Endothelial cell of umbilical vein (primary cell): ENCODE measurements around the gene DLD. TPM values are rescaled to one million over a fixed set of nuclear protein-coding genes. Genes with fewer than 3 reads are reported as not detected.

ENCODE experiments used
- BruUV-seq: library from RNA; stranded (reverse); fragments of 400-500 nt; replicated peaks from 2 replicates; lab custom pipeline; 2021; lab: Mats Ljungman, UMichigan
- CTCF ChIA-PET: fragments of 300-600, 350-600 bp; sonication (Branson Sonifier 250); formaldehyde crosslinking; loops from one replicate; lab custom pipeline; 2021; ENCODE audit warnings: antibody characterized with exemption, inconsistent platforms; lab: Charles Lee
- POLR2A ChIA-PET: fragments of 300-600, 350-600 bp; sonication (Branson Sonifier 250); formaldehyde crosslinking; loops from one replicate; lab custom pipeline; 2021; ENCODE audit warnings: antibody characterized with exemption, inconsistent platforms; lab: Charles Lee
- DNase-seq: peaks from one replicate; pipeline ENCODE4 v3.0.0-alpha.2; 2011; ENCODE audit warnings: low read depth, low spot score
- FAIRE-seq: peaks from 2 replicates; lab custom pipeline; 2011; peaks lifted over from hg19 to GRCh38; lab: Jason Lieb, UNC
- H2AFZ ChIP-seq: 2 replicates; pipeline ENCODE4 v1.6.0; 2012; ENCODE audit warnings: low read depth, low read length, control low read depth, inconsistent platforms
- H3K27ac ChIP-seq: 2 replicates; pipeline ENCODE4 v1.5.1; 2011; ENCODE audit warnings: low read depth, mild to moderate bottlenecking, control low read depth, low read length, moderate library complexity; ENCODE audit not compliant: insufficient read depth
- H3K27me3 ChIP-seq, 2 experiments: 2 replicates each; pipeline versions ENCODE4 v1.6.0 to v1.6.1; 2011; ENCODE audit warnings: low read length in 2 of 2, mixed read lengths in 1 of 2; ENCODE audit not compliant: control insufficient read depth in 2 of 2, insufficient read depth in 2 of 2
- H3K36me3 ChIP-seq, 2 experiments: 2 replicates in 1 of 2; 3 replicates in 1 of 2; pipeline ENCODE4 v1.5.1; 2011; ENCODE audit warnings: low read length in 2 of 2, mild to moderate bottlenecking in 1 of 2, moderate library complexity in 1 of 2; ENCODE audit not compliant: control insufficient read depth in 2 of 2, insufficient read depth in 2 of 2; ENCODE audit errors: extremely low read depth in 1 of 2
- H3K4me1 ChIP-seq: 3 replicates; pipeline ENCODE4 v1.5.1; 2011; ENCODE audit warnings: mild to moderate bottlenecking, low read length; ENCODE audit not compliant: control insufficient read depth, insufficient read depth; ENCODE audit errors: extremely low read depth
- H3K4me2 ChIP-seq: 2 replicates; pipeline ENCODE4 v1.6.1; 2011; ENCODE audit warnings: low read length, control low read depth, mixed read lengths; ENCODE audit not compliant: insufficient read depth
- H3K4me3 ChIP-seq, 3 experiments: fragments of 200-600 bp in 1 of 3; sonication (generic), shearing (Covaris generic) in 1 of 3; replicated peaks in 1 of 3; 2 replicates each; pipeline ENCODE4 v1.5.1; 2011 to 2016; ENCODE audit warnings: control low read depth in 3 of 3, low read length in 3 of 3, mild to moderate bottlenecking in 2 of 3, inconsistent platforms in 1 of 3, low read depth in 1 of 3, moderate library complexity in 1 of 3; ENCODE audit not compliant: insufficient read depth in 1 of 3
- H3K79me2 ChIP-seq: 2 replicates; pipeline ENCODE4 v1.6.0; 2012; ENCODE audit warnings: low read length, inconsistent platforms; ENCODE audit not compliant: control insufficient read depth, insufficient read depth
- H3K9ac ChIP-seq: replicated peaks from 2 replicates; pipeline ENCODE3; 2011; ENCODE audit warnings: low read length, control low read depth; ENCODE audit not compliant: insufficient read depth; ENCODE audit errors: extremely low read depth
- H3K9me1 ChIP-seq: replicated peaks from 3 replicates; pipeline ENCODE4 v1.6.0; 2011; ENCODE audit warnings: mild to moderate bottlenecking, low read length; ENCODE audit not compliant: control insufficient read depth, insufficient read depth; ENCODE audit errors: extremely low read depth
- H3K9me3 ChIP-seq: replicated peaks from 2 replicates; pipeline ENCODE4 v1.5.1; 2012; ENCODE audit warnings: low read length, inconsistent platforms; ENCODE audit not compliant: control insufficient read depth, insufficient read depth
- H4K20me1 ChIP-seq: replicated peaks from 2 replicates; pipeline ENCODE3; 2011; ENCODE audit warnings: mild to moderate bottlenecking, low read length; ENCODE audit not compliant: control insufficient read depth, insufficient read depth; ENCODE audit errors: extremely low read depth
- CTCF ChIP-seq, 2 donors: IDR thresholded peaks; 1 replicate in 1 of 2; 2 replicates in 1 of 2; pipeline ENCODE4 v1.5.1; 2011; ENCODE audit warnings: low read length in 2 of 2, mild to moderate bottlenecking in 2 of 2, moderate library complexity in 2 of 2, control low read depth in 1 of 2, inconsistent platforms in 1 of 2, low read depth in 1 of 2; ENCODE audit not compliant: insufficient read depth in 1 of 2; ENCODE audit errors: extremely low read depth in 1 of 2
- EZH2 ChIP-seq: IDR thresholded peaks from 2 replicates; pipeline ENCODE4 v1.6.1; 2012; ENCODE audit warnings: borderline replicate concordance, low read depth, mild to moderate bottlenecking, moderate library complexity, low read length, inconsistent platforms; ENCODE audit not compliant: severe bottlenecking
- FOS ChIP-seq: IDR thresholded peaks from 2 replicates; pipeline ENCODE4 v1.6.1; 2011; ENCODE audit warnings: mild to moderate bottlenecking, low read length, moderate library complexity, borderline replicate concordance; ENCODE audit not compliant: insufficient read depth
- GATA2 ChIP-seq: IDR thresholded peaks from 2 replicates; pipeline ENCODE4 v1.7.0; 2011; ENCODE audit warnings: low read depth, mild to moderate bottlenecking, moderate library complexity, mixed read lengths, low read length; ENCODE audit not compliant: insufficient read length, insufficient read depth
- JUN ChIP-seq: IDR thresholded peaks from 2 replicates; pipeline ENCODE4 v1.6.1; 2011; ENCODE audit warnings: borderline replicate concordance, low read depth; ENCODE audit not compliant: insufficient read length, insufficient read depth
- MYC ChIP-seq: IDR thresholded peaks from one replicate; pipeline ENCODE4 v1.6.1; 2011; ENCODE audit warnings: mild to moderate bottlenecking, low read depth, low read length
- POLR2A ChIP-seq: IDR thresholded peaks from 2 replicates; pipeline ENCODE4 v1.6.1; 2012; ENCODE audit warnings: low read depth, mild to moderate bottlenecking, control low read depth, low read length
- POLR2AphosphoS5 ChIP-seq: IDR thresholded peaks from 2 replicates; pipeline ENCODE4 v1.6.1; 2012; ENCODE audit warnings: low read depth, mild to moderate bottlenecking, control low read depth, low read length, moderate library complexity; ENCODE audit not compliant: insufficient read depth
- dilution Hi-C: fragments of 300-500 bp; cut with MboI; formaldehyde crosslinking; loops from one replicate; pipeline ENCODE4 v1.15.0; 2019; ENCODE audit warnings: low sequenced_read_pairs; ENCODE audit not compliant: extremely low pct_ligation_motif_present
- intact Hi-C: fragments of 100-400 bp; cut with micrococcal nuclease; formaldehyde crosslinking; loops from one replicate; pipeline ENCODE4 v1.10.0; 2022
- polyA plus RNA-seq, 4 experiments: library from polyadenylated mRNA; depleted of rRNA in 3 of 4; stranded (reverse) in 3 of 4; unstranded in 1 of 4; fragments of >200 nt; gene quantifications; 2 replicates each; pipeline versions ENCODE4 v1.2.1 to v1.2.3, GENCODE V29; 2011 to 2012; ENCODE audit warnings: missing spikeins in 1 of 4
- total RNA-seq: library from RNA; stranded (reverse); gene quantifications from 2 replicates; pipeline ENCODE4 v1.2.3, GENCODE V29; 2021
- TF ChIP-seq, protein P1 (sequence below): IDR thresholded peaks from 2 replicates; pipeline ENCODE4 v1.6.1; 2011; ENCODE audit not compliant: insufficient read depth, insufficient read length

The DLD gene
- total and polyA plus RNA-seq, 2 donors (not counting 3 experiments of a cell fraction or from before 2014, with no cell fraction given) = 61.7 to 95.0 TPM

DNA sequence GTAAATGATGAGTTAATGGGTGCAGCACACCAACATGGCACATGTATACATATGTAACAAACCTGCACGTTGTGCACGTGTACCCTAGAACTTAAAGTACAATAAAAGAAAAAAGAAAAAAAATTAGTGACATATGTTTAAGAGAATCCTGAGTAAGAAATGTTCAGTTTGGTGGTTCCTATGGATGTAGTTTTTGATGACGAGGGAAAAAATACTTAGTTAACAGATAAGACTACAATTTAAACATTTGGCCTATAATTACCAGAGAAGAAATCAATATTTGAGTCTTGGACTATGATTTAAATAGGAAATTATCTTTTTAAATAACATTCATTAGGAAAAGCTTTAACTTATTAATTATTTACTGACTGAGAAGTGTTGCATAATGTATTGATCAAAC lies 48.8 kb upstream of the DLD start:
- DNase-seq = no peak
- TF ChIP-seq, protein P1, sequence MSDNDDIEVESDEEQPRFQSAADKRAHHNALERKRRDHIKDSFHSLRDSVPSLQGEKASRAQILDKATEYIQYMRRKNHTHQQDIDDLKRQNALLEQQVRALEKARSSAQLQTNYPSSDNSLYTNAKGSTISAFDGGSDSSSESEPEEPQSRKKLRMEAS = no peak
- TF ChIP-seq CTCF (IDR thresholded peaks at IDR 0.05; ENCODE audit: extremely low read depth in 1 of 2, insufficient read depth in 1 of 2, low read depth in 1 of 2, low read length in 2 of 2) = no peak
- no peak for TF ChIP-seq JUN
- no peak for TF ChIP-seq GATA2
- no peak for TF ChIP-seq POLR2A
- no peak for TF ChIP-seq FOS
- FAIRE-seq = no peak
- dilution Hi-C loops = no loop called here
- Histone ChIP-seq H3K9ac (no peak overlapping the region), H2AFZ (no peak overlapping the region), H3K27ac (no peak overlapping the region), H3K9me1 (no peaks in the 10 kb centered on the region), H3K27me3 (peaks cover 2 to 14% of the 10 kb centered on the region in 2 experiments), H3K4me1 (no peaks in the 10 kb centered on the region), H3K36me3 (no peaks in the 10 kb centered on the region), H3K4me2 (no peak overlapping the region), H3K9me3 (no peaks in the 10 kb centered on the region), H4K20me1 (no peaks in the 10 kb centered on the region), H3K79me2 (no peaks in the 10 kb centered on the region), H3K4me3 (no peak overlapping the region)
- no TSS peak for BruUV-seq
- intact Hi-C loops = no loop called here
- ChIA-PET POLR2A (no interaction called here), CTCF (no interaction called here)

DNA sequence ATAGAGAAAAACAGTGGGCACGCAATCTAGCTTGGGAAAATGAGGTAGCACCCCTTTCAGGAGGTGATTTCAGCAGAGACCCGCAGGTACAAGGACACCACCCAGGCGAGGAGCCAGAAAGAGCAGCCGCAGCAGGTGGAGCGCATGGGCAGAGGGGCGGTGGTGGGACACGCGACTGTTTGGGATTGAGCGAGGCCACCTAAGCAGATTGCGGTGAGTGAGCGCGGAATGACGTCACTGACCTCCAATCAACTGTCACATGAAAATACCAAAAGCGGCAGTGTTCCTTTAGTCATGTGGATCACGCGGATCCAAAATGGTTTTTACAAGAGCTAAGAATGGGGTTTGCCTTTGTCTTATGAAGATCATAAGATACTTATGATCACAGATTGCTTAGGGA lies 47.8 kb upstream of the DLD start:
- dilution Hi-C loops = no loop called here
- FAIRE-seq (no peak), DNase-seq (no peak)
- H2AFZ ChIP-seq = no peak overlapping the region
- intact Hi-C loops = no loop called here
- H3K27ac ChIP-seq = no peak overlapping the region
- no peak overlapping the region for H3K4me3 ChIP-seq
- H3K9ac ChIP-seq = no peak overlapping the region
- no peaks in the 10 kb centered on the region for H3K36me3 ChIP-seq
- no peaks in the 10 kb centered on the region for H3K9me3 ChIP-seq
- CTCF ChIA-PET = interaction anchor here (0.7 to 1.2 kb wide), 2 partner anchors 8 to 31 kb away, joined by 3 to 4 read pairs; no protein-coding TSS in a partner anchor
- no TSS peak for BruUV-seq
- H3K27me3 ChIP-seq = peaks cover 2 to 14% of the 10 kb centered on the region in 2 experiments
- no peak overlapping the region for H3K4me2 ChIP-seq
- H3K4me1 ChIP-seq = no peaks in the 10 kb centered on the region
- no peaks in the 10 kb centered on the region for H3K9me1 ChIP-seq
- POLR2A ChIA-PET = no interaction called here
- H4K20me1 ChIP-seq = no peaks in the 10 kb centered on the region
- TF ChIP-seq POLR2A (no peak), EZH2 (no peak), JUN (no peak), POLR2AphosphoS5 (no peak), FOS (no peak), MYC (no peak), GATA2 (no peak), CTCF (IDR thresholded peaks at IDR 0.05; ENCODE audit: extremely low read depth in 1 of 2, insufficient read depth in 1 of 2, low read depth in 1 of 2, low read length in 2 of 2) (no peak)
- TF ChIP-seq, protein P1 = no peak
- H3K79me2 ChIP-seq = no peaks in the 10 kb centered on the region
